H1 (cell line): Measurements from ENCODE around the gene FBLN5. TPM values are rescaled to one million over a fixed set of nuclear protein-coding genes. Genes with fewer than 3 reads are reported as not detected.

Source experiments
- SIN3A ChIP-seq, 2 experiments: IDR thresholded peaks in 1 of 2; conservative IDR thresholded peaks in 1 of 2; 2 replicates each; pipeline ENCODE4 v1.6.1; 2011 to 2012; ENCODE audit warnings: low read length in 2 of 2, improper control_type of control experiment in 1 of 2, low read depth in 1 of 2, mild to moderate bottlenecking in 1 of 2
- TCF12 ChIP-seq: IDR thresholded peaks from 2 replicates; pipeline ENCODE4 v1.6.1; 2011; ENCODE audit warnings: low read depth, mild to moderate bottlenecking, low read length
- YY1 ChIP-seq: IDR thresholded peaks from 2 replicates; pipeline ENCODE4 v1.6.1; 2011; ENCODE audit warnings: low read depth, mild to moderate bottlenecking, low read length
- polyA plus RNA-seq, 7 experiments: library from polyadenylated mRNA; depleted of rRNA in 3 of 7; stranded (reverse) in 5 of 7; unstranded in 2 of 7; fragments of >200 nt in 5 of 7; fragments of 200-250 nt in 2 of 7; gene quantifications; 1 replicate in 5 of 7; 2 replicates in 1 of 7; 4 replicates in 1 of 7; pipeline versions ENCODE4 v1.2.1 to v1.2.3, GENCODE V29; 2011 to 2013; ENCODE audit warnings: missing spikeins in 2 of 7, mixed read lengths in 2 of 7
- total RNA-seq: library from RNA; stranded (reverse); fragmentation: NEBNext Ultra II Directional; extraction: Animal tissue kit (Norgen Biotek cat#: 25700); gene quantifications from 2 replicates; pipeline ENCODE4 v1.2.1, GENCODE V29; 2021

FBLN5 gene
- total and polyA plus RNA-seq, 2 of the 8 experiments (the other 6 are each of a cell fraction or from before 2014, with no cell fraction given): 0.88 to 3.5 TPM

GRCh38 chr14:91870890-91871289 lies 76.6 kb downstream of the FBLN5 start (continued):
- no peak for TF ChIP-seq SIN3A (conservative IDR thresholded peaks at IDR 0.05 in 1 of 2, IDR thresholded peaks at IDR 0.05 in 1 of 2; ENCODE audit: low read depth in 1 of 2, low read length in 2 of 2)
- TF ChIP-seq YY1: no peak
- TF ChIP-seq TCF12: no peak
- TF ChIP-seq, all 59 proteins: peak for 0
